Measurements from ENCODE around the gene CASP2.

Gene CASP2

DNA sequence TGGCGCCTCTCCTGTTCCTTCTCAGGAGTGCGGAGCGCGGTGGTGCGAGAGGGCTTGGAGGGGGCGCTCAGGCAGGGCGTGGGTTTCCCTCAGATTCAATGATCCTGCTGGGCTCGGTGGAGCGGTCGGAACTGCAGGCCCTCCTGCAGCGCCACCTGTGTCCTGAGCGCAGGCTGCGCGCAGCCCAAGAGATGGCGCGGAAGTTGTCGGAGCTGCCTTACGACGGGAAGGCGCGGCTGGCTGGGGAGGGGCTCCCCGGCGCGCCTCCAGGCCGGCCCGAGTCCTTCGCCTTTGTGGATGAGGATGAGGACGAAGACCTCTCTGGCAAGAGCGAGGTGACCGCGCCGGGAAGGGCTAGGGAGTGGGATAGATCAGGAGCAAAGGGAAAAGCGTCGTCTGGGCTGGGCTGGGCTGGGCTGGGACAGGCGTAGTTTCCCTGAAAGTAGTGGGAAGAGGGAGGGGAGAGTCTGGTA, 57.3 kb downstream of the CASP2 start:
- H3K9me3 ChIP-seq (ENCODE audit: control insufficient read depth in 1 of 2, low read length in 2 of 2) = no peaks in the 10 kb centered on the region
- H3K9ac ChIP-seq (ENCODE audit: low read depth in 1 of 2, low read length in 2 of 2) = peak overlapping the region; percentile 32 to 40
- no peaks in the 10 kb centered on the region for H3K4me1 ChIP-seq (ENCODE audit: control insufficient read depth in 1 of 2, insufficient read depth in 2 of 2, low read length in 2 of 2)
- H3K4me3 ChIP-seq (ENCODE audit: low read depth in 1 of 2, low read length in 2 of 2) = peak overlapping the region; percentile 18 to 50
- H3K36me3 ChIP-seq (ENCODE audit: control insufficient read depth in 1 of 2, insufficient read depth in 2 of 2, low read length in 2 of 2) = no peaks in the 10 kb centered on the region
- no peak overlapping the region for H3K27ac ChIP-seq (ENCODE audit: low read depth, low read length)
- no peaks in the 10 kb centered on the region for H3K27me3 ChIP-seq (ENCODE audit: control insufficient read depth in 1 of 2, insufficient read depth in 2 of 2, low read length in 2 of 2)

DNA sequence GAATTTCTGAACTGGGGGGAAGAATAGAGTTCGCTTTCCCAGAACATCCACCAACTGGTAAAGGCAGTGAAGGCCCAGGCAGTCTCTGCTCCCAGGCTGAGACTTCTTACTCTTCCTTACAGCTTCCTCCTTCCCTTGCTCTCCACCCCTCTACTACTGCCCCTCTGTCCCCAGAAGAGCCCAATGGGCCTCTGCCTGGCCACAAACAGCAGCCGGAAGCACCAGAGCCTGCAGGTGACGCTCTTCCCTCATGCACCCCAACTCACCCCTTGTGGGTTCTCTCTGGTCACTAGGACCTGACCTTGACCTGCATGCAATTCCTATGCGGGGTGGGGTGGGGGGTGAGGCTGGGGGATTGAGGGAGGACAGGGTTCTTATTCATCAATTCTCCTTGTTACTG, 57.9 kb downstream of the CASP2 start:
- Histone ChIP-seq H3K27me3 (ENCODE audit: control insufficient read depth in 1 of 2, insufficient read depth in 2 of 2, low read length in 2 of 2) (no peaks in the 10 kb centered on the region), H3K4me3 (ENCODE audit: low read depth in 1 of 2, low read length in 2 of 2) (peak overlapping the region; percentile 18 to 50), H3K4me1 (ENCODE audit: control insufficient read depth in 1 of 2, insufficient read depth in 2 of 2, low read length in 2 of 2) (no peaks in the 10 kb centered on the region), H3K9ac (ENCODE audit: low read depth in 1 of 2, low read length in 2 of 2) (peak overlapping the region in 1 of 2 donors; percentile 32), H3K9me3 (ENCODE audit: control insufficient read depth in 1 of 2, low read length in 2 of 2) (no peaks in the 10 kb centered on the region), H3K27ac (ENCODE audit: low read depth, low read length) (no peak overlapping the region), H3K36me3 (ENCODE audit: control insufficient read depth in 1 of 2, insufficient read depth in 2 of 2, low read length in 2 of 2) (no peaks in the 10 kb centered on the region)

GRCh38 chr7:143347950-143348349, 59.8 kb downstream of the CASP2 start:
- Histone ChIP-seq H3K27me3 (ENCODE audit: control insufficient read depth in 1 of 2, insufficient read depth in 2 of 2, low read length in 2 of 2) (no peaks in the 10 kb centered on the region), H3K9ac (ENCODE audit: low read depth in 1 of 2, low read length in 2 of 2) (no peak overlapping the region), H3K36me3 (ENCODE audit: control insufficient read depth in 1 of 2, insufficient read depth in 2 of 2, low read length in 2 of 2) (no peaks in the 10 kb centered on the region), H3K9me3 (ENCODE audit: control insufficient read depth in 1 of 2, low read length in 2 of 2) (no peaks in the 10 kb centered on the region), H3K4me3 (ENCODE audit: low read depth in 1 of 2, low read length in 2 of 2) (no peak overlapping the region), H3K27ac (ENCODE audit: low read depth, low read length) (no peak overlapping the region), H3K4me1 (ENCODE audit: control insufficient read depth in 1 of 2, insufficient read depth in 2 of 2, low read length in 2 of 2) (no peaks in the 10 kb centered on the region)

- Histone ChIP-seq H3K4me3 (ENCODE audit: low read depth in 1 of 2, low read length in 2 of 2) (no peak overlapping the region), H3K36me3 (ENCODE audit: control insufficient read depth in 1 of 2, insufficient read depth in 2 of 2, low read length in 2 of 2) (no peaks in the 10 kb centered on the region), H3K9me3 (ENCODE audit: control insufficient read depth in 1 of 2, low read length in 2 of 2) (no peaks in the 10 kb centered on the region), H3K27ac (ENCODE audit: low read depth, low read length) (no peak overlapping the region), H3K27me3 (ENCODE audit: control insufficient read depth in 1 of 2, insufficient read depth in 2 of 2, low read length in 2 of 2) (no peaks in the 10 kb centered on the region), H3K4me1 (ENCODE audit: control insufficient read depth in 1 of 2, insufficient read depth in 2 of 2, low read length in 2 of 2) (no peaks in the 10 kb centered on the region), H3K9ac (ENCODE audit: low read depth in 1 of 2, low read length in 2 of 2) (no peak overlapping the region)
These were observed 62.9 kb downstream of the CASP2 start for GRCh38 chr7:143351060-143351459.

GRCh38 chr7:143351574-143351973, 63.4 kb downstream of the CASP2 start:
- H3K4me1 ChIP-seq (ENCODE audit: control insufficient read depth in 1 of 2, insufficient read depth in 2 of 2, low read length in 2 of 2) = no peaks in the 10 kb centered on the region
- no peak overlapping the region for H3K27ac ChIP-seq (ENCODE audit: low read depth, low read length)
- H3K9me3 ChIP-seq (ENCODE audit: control insufficient read depth in 1 of 2, low read length in 2 of 2) = no peaks in the 10 kb centered on the region
- no peaks in the 10 kb centered on the region for H3K36me3 ChIP-seq (ENCODE audit: control insufficient read depth in 1 of 2, insufficient read depth in 2 of 2, low read length in 2 of 2)
- no peak overlapping the region for H3K9ac ChIP-seq (ENCODE audit: low read depth in 1 of 2, low read length in 2 of 2)
- H3K4me3 ChIP-seq (ENCODE audit: low read depth in 1 of 2, low read length in 2 of 2) = no peak overlapping the region
- H3K27me3 ChIP-seq (ENCODE audit: control insufficient read depth in 1 of 2, insufficient read depth in 2 of 2, low read length in 2 of 2) = no peaks in the 10 kb centered on the region

GRCh38 chr7:143352531-143353002, 64.4 kb downstream of the CASP2 start:
- no peaks in the 10 kb centered on the region for H3K27me3 ChIP-seq (ENCODE audit: control insufficient read depth in 1 of 2, insufficient read depth in 2 of 2, low read length in 2 of 2)
- no peaks in the 10 kb centered on the region for H3K36me3 ChIP-seq (ENCODE audit: control insufficient read depth in 1 of 2, insufficient read depth in 2 of 2, low read length in 2 of 2)
- no peaks in the 10 kb centered on the region for H3K9me3 ChIP-seq (ENCODE audit: control insufficient read depth in 1 of 2, low read length in 2 of 2)
- no peak overlapping the region for H3K9ac ChIP-seq (ENCODE audit: low read depth in 1 of 2, low read length in 2 of 2)
- H3K27ac ChIP-seq (ENCODE audit: low read depth, low read length) = no peak overlapping the region
- H3K4me1 ChIP-seq (ENCODE audit: control insufficient read depth in 1 of 2, insufficient read depth in 2 of 2, low read length in 2 of 2) = no peaks in the 10 kb centered on the region
- H3K4me3 ChIP-seq (ENCODE audit: low read depth in 1 of 2, low read length in 2 of 2) = no peak overlapping the region

- H3K4me1 ChIP-seq (ENCODE audit: control insufficient read depth in 1 of 2, insufficient read depth in 2 of 2, low read length in 2 of 2) = no peaks in the 10 kb centered on the region
- H3K9ac ChIP-seq (ENCODE audit: low read depth in 1 of 2, low read length in 2 of 2) = no peak overlapping the region
- H3K9me3 ChIP-seq (ENCODE audit: control insufficient read depth in 1 of 2, low read length in 2 of 2) = no peaks in the 10 kb centered on the region
- no peak overlapping the region for H3K4me3 ChIP-seq (ENCODE audit: low read depth in 1 of 2, low read length in 2 of 2)
- no peak overlapping the region for H3K27ac ChIP-seq (ENCODE audit: low read depth, low read length)
- no peaks in the 10 kb centered on the region for H3K36me3 ChIP-seq (ENCODE audit: control insufficient read depth in 1 of 2, insufficient read depth in 2 of 2, low read length in 2 of 2)
- H3K27me3 ChIP-seq (ENCODE audit: control insufficient read depth in 1 of 2, insufficient read depth in 2 of 2, low read length in 2 of 2) = no peaks in the 10 kb centered on the region
These were observed 66.2 kb downstream of the CASP2 start for GRCh38 chr7:143354376-143354775.

DNA sequence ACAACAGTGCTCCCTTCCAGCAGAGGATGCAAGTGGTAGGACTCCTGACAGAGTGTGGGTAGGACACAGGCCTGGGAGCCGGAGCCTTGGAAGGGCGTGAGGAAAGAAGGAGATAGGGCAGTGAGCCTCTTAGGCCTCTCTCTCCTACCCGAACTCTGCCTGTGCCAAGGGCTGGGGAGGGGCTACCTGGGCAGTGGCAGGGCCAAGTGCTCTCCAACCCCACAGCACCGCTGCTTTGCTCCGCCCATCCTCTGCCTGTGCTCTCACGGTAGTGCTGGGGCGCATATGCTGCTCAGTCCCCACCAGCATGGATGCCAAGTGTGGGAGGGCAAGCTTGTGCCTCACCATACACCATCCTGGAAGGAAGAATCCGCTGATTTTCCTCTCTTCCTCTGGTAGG, 66.8 kb downstream of the CASP2 start:
- Histone ChIP-seq H3K4me3 (ENCODE audit: low read depth in 1 of 2, low read length in 2 of 2) (no peak overlapping the region), H3K9me3 (ENCODE audit: control insufficient read depth in 1 of 2, low read length in 2 of 2) (no peaks in the 10 kb centered on the region), H3K4me1 (ENCODE audit: control insufficient read depth in 1 of 2, insufficient read depth in 2 of 2, low read length in 2 of 2) (no peaks in the 10 kb centered on the region), H3K36me3 (ENCODE audit: control insufficient read depth in 1 of 2, insufficient read depth in 2 of 2, low read length in 2 of 2) (no peaks in the 10 kb centered on the region), H3K27ac (ENCODE audit: low read depth, low read length) (no peak overlapping the region), H3K27me3 (ENCODE audit: control insufficient read depth in 1 of 2, insufficient read depth in 2 of 2, low read length in 2 of 2) (peaks cover 0 to 2% of the 10 kb centered on the region in 2 donors), H3K9ac (ENCODE audit: low read depth in 1 of 2, low read length in 2 of 2) (no peak overlapping the region)

- Histone ChIP-seq H3K4me3 (ENCODE audit: low read depth in 1 of 2, low read length in 2 of 2) (no peak overlapping the region), H3K36me3 (ENCODE audit: control insufficient read depth in 1 of 2, insufficient read depth in 2 of 2, low read length in 2 of 2) (no peaks in the 10 kb centered on the region), H3K9me3 (ENCODE audit: control insufficient read depth in 1 of 2, low read length in 2 of 2) (no peaks in the 10 kb centered on the region), H3K9ac (ENCODE audit: low read depth in 1 of 2, low read length in 2 of 2) (no peak overlapping the region), H3K4me1 (ENCODE audit: control insufficient read depth in 1 of 2, insufficient read depth in 2 of 2, low read length in 2 of 2) (no peaks in the 10 kb centered on the region), H3K27me3 (ENCODE audit: control insufficient read depth in 1 of 2, insufficient read depth in 2 of 2, low read length in 2 of 2) (peaks cover 0 to 3% of the 10 kb centered on the region in 2 donors), H3K27ac (ENCODE audit: low read depth, low read length) (no peak overlapping the region)
These were observed 67.6 kb downstream of the CASP2 start for GRCh38 chr7:143355450-143356385.

DNA sequence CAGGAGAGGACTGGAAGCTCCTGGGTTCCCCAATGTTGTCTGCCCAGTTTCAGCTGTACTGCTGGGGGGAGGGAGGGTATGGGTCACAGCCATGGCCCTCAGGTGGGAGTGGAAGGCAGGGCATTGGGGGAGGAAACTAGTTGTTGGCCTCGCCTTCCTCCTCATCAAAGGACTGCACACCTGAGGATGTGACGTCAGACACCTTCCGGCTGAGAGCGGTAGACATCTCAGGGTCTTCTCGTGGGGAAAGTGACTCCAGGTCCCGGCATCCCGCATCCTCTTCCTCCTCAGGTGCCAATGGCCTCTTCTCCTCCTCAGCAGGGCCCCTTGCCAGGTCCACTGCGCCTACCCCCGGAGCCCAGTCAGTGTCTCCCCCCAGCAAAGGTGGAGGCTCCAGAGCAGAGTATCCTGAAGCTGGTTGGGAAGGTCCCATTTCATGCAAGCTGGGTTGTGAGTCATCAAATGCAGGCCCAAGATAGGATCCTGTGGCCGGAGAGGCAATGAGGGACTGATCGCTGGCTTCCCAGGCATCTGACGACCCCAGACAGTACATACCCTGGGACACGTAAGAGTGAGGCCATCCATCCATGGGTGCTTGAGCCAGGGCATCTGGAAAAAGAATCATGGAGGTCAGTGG, 68.4 kb downstream of the CASP2 start:
- H3K4me3 ChIP-seq (ENCODE audit: low read depth in 1 of 2, low read length in 2 of 2) = no peak overlapping the region
- H3K9ac ChIP-seq (ENCODE audit: low read depth in 1 of 2, low read length in 2 of 2) = no peak overlapping the region
- peaks cover 0 to 3% of the 10 kb centered on the region in 2 donors for H3K27me3 ChIP-seq (ENCODE audit: control insufficient read depth in 1 of 2, insufficient read depth in 2 of 2, low read length in 2 of 2)
- H3K27ac ChIP-seq (ENCODE audit: low read depth, low read length) = no peak overlapping the region
- no peaks in the 10 kb centered on the region for H3K4me1 ChIP-seq (ENCODE audit: control insufficient read depth in 1 of 2, insufficient read depth in 2 of 2, low read length in 2 of 2)
- H3K36me3 ChIP-seq (ENCODE audit: control insufficient read depth in 1 of 2, insufficient read depth in 2 of 2, low read length in 2 of 2) = no peaks in the 10 kb centered on the region
- H3K9me3 ChIP-seq (ENCODE audit: control insufficient read depth in 1 of 2, low read length in 2 of 2) = no peaks in the 10 kb centered on the region
